HG02678 (cell line): ENCODE data around the gene RASIP1.
"Not testable (repeated sequence)": the region's sequence is repeated elsewhere in the genome, so short reads cannot be mapped to it uniquely, and the experiment has no call there.

Experiments
- ATAC-seq: cut with Tn5 transposase; IDR thresholded peaks from one replicate; pipeline ENCODE4 v1.9.1; 2021; ENCODE audit warnings: mild to moderate bottlenecking, moderate library complexity; ENCODE audit not compliant: unreplicated experiment

RASIP1 gene, protein sequence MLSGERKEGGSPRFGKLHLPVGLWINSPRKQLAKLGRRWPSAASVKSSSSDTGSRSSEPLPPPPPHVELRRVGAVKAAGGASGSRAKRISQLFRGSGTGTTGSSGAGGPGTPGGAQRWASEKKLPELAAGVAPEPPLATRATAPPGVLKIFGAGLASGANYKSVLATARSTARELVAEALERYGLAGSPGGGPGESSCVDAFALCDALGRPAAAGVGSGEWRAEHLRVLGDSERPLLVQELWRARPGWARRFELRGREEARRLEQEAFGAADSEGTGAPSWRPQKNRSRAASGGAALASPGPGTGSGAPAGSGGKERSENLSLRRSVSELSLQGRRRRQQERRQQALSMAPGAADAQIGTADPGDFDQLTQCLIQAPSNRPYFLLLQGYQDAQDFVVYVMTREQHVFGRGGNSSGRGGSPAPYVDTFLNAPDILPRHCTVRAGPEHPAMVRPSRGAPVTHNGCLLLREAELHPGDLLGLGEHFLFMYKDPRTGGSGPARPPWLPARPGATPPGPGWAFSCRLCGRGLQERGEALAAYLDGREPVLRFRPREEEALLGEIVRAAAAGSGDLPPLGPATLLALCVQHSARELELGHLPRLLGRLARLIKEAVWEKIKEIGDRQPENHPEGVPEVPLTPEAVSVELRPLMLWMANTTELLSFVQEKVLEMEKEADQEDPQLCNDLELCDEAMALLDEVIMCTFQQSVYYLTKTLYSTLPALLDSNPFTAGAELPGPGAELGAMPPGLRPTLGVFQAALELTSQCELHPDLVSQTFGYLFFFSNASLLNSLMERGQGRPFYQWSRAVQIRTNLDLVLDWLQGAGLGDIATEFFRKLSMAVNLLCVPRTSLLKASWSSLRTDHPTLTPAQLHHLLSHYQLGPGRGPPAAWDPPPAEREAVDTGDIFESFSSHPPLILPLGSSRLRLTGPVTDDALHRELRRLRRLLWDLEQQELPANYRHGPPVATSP

DNA sequence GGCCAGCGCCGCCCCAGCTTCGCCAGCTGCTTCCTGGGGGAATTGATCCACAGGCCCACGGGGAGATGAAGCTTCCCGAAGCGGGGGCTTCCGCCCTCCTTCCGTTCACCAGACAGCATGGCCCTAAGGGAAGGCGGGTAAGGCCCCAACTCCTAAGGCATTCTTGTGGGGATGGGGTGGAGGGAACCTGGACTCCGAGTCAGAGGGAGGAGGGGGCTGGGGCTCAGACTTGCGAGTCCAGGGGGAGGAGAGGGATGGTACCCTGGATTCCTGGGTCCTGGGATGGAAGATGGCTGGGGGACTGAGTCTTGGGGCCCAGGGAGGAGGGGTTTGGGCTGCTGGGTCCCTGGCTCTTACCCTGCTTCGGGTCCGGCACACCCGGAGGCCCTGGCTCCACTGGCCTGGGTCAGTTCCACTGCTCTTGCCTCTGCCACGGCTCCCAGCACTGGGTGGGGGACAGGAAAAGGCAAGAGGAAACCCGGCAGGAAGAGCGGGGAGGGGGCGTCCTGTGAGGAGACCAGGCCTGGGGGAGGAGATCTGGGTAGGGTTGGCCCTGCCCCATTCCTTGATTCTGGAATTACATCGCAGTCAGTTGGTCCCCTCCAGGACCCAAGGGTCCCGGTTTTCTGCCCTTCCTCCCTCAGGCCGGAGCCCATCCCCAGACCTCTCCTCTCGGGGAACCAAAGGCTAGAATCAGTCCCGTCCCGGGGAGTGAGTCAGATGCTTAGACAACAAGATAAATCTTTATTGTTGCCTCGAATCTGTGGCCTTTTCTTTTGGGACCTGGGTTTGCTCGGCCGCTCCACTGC is at the start of gene RASIP1:
RASIP1 (minus strand) TSS at position 447 of the 809 bp plus-strand sequence; CDS start at position 119, 328 bp downstream.
- no peak for ATAC-seq

DNA sequence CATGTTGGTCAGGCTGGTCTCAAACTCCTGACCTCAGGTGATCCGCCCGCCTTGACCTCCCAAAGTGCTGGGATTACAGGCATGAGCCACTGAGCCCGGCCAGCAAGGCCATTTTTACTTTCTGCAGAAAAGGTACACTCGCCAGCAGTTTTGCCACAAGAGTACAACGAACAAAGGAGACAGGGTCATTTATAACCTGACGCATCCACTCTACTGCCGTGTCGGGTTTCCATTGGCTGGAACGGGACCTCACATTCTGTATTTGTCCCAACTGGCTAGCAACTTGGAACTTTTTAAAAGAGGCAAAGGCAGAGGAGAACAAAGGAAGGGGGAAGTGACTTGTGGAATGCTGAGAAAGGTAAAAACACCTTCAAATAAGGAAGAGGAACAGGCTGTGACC is 46.9 kb upstream of the RASIP1 start:
- ATAC-seq: not testable (repeated sequence)

DNA sequence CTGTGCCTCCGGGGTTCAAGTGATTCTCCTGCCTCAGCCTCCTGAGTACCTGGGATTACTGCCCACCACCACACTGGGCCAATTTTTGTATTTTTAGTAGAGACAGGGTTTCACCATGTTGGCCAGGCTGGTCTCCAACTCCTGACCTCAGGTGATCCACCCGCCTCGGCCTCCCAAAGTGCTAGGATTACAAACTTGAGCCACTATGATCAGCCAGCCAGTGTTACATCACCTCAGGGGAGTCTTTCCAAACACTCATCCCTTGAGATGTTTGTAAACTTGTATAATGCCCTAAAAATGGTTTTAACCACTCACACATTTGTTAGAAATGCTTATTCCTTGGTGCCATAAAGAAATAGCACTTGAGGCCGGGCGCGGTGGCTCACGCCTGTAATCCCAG is 46.0 kb upstream of the RASIP1 start:
- not testable (repeated sequence) for ATAC-seq

DNA sequence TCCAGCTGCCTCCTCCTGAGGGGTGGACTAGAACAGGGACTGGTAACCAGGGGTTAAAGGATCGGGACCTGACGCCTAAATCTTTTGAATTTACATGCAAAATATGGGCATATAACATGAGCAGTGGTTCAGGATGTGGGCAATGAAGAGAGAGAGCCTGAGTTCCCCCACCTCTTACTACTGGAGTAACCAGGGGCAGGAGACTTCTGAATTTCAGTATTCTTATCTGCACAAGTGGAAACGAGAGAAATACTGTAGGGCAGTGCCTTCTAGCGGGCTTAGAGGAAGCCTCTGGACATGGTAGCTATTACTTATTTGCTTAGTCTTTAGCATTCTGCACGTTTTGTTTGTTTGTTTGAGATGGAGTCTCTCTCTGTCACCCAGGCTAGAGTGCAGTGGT is 44.1 kb upstream of the RASIP1 start:
- no peak for ATAC-seq

DNA sequence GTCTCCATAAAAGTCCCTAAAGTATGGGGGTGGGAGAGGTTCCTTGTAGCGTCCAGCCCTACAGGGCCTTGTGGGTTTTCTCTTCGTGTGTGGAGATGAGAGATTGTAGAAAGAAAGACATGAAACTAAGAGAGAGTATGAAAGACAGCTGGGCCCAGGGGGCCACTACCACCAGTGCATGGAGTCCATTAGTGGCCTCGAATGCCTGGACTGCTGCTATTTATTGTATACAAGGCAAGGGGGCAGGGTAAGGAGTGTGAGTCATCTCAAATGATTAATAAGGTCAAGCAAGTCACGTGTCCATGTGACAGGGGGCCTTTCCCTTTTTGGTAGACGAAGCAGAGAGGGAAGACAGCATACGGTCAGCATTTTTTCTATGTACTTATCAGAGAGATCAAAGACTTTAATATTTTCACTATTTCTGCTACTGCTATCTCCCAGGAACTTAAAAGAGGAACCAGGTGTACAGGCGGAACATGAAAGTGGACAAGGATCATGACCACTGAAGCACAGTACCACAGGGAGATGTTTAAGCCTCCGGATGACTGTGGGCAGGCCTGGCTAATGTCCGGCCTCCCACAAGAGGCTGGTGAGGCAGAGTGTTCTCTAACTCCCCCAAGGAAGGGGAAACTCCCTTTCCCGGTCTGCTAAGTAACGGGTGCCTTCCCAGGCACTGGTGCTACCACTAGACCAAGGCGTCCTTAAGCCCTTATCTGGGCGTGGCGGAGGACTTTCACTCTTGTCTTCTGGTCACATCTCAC is 40.4 kb upstream of the RASIP1 start:
- no peak for ATAC-seq

DNA sequence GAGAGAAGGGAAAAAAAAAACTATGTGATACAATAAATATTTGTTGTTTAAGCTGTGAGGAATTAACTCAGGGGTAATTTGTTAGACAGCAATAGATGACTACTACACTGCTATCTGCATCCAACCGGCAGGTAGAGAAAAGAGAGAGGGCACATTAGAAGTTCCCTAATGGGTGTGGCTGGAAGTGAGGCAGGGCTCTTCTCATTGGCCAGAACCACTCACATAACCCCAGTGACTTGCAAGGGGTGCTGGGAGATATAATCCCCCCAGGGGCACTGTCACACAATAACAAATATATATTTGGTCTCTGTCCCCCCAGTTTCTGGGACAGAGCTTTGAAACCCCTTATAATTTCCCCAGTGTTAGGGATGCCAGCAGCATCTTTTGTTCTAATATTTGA is 39.2 kb upstream of the RASIP1 start:
- ATAC-seq: no peak

DNA sequence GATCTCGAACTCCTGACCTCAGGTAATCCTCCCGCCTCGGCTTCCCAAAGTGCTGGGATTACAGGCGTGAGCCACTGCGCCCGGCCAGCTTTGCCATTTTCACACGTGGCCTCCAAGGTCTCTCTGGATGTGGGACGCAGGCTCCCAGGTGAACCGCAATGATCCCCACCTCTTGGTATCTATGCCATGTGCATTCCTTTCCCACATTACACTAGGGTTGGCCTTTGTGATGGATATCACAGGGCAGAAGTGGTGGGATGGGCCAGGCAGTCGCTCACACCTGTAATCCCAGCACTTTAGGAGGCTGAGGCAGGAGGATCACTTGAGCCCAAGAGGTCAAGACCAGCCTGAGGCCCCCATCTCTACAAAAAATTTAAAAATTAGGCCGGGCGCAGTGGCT is 37.3 kb upstream of the RASIP1 start:
- ATAC-seq: no peak

DNA sequence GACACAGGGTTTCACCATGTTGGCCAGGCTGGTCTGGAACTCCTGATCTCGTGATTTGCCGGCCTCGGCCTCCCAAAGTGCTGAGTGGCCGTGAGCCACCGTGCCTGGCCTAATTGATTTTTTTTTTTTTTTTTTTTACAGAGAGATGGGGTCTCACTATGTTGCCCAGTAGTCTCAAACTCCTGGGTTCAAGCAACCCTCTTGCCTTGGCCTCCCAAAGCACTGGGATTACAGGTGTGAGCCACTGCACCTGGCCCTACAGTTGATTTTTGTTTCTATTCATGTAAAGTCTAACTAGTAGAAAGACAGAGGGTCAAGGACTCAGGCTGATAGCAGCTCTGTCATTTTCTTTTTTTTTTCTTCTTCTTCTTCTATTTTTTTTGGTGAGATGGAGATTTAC is 36.7 kb upstream of the RASIP1 start:
- no peak for ATAC-seq

DNA sequence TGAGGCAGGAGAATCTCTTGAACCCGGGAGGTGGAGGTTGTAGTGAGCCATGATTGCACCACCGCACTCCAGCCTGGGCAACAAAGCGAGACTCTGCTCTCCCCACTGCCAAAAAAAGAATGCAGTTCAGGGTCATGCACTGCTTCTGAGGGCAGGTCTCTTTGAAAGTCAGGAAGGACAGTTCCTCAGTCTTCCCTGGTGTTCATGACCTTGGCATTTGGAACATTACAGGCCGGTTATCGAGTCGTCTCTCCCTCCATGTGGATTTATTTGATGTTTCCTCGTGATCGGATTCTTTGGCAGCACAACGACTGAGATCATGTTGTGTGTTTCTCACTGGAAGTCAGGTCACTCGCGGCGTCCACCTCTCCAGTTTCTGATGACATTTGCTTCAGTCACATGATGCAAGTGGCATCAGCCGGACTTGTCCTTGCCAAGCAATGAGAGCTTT is 32.1 kb upstream of the RASIP1 start:
- ATAC-seq: no peak

DNA sequence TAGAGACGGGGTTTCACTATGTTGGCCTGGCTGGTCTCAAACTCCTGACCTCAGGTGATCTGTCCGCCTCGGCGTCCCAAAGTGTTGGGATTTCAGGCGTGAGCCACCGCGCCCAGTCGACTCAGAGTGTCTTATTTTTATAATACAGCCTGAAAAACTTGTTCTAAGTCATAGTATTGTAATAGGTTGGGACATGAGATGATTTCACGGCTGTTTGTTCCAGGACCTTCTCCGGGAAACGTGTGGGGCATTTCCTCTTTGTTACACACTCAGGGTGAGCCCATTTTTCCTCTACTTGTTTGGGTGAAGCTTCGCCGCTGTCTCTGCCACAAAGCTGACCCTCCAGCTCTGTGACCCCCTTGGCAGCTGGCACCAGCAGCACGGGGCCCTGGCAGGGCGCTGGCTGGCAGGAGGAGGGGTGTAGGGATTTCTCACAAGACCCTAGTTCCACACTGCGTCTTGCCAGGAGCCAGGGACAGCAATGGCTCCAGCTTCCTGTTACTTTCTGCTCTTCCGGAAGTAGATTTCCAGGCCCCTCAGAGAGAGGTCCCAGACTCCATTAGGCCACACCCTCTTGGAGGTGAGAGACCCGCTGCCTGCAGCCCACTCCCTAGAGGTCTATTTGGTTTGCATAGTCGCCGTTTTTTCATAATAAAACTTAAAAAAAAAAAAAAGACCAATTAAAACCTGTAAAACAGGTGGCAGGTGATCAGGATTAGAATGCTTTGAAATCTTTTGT is 30.5 kb upstream of the RASIP1 start:
- no peak for ATAC-seq

DNA sequence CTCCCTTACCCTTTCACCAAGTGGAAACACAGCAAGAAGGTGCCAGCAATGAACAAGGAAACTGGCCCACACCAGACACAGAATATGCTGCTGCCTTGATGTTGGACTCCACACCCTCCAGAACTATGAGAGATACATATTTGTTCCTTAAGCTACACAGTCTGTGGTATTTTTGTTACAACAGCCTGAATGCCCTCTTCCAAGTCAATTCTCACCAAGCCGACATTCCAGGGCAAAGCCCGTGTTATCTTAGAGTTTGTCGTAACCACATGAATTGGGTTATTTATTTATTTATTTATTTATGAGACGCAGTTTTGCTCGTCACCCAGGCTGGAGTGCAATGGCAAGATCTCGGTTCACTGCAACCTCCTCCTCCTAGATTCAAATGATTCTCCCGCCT is 29.9 kb upstream of the RASIP1 start:
- no peak for ATAC-seq

DNA sequence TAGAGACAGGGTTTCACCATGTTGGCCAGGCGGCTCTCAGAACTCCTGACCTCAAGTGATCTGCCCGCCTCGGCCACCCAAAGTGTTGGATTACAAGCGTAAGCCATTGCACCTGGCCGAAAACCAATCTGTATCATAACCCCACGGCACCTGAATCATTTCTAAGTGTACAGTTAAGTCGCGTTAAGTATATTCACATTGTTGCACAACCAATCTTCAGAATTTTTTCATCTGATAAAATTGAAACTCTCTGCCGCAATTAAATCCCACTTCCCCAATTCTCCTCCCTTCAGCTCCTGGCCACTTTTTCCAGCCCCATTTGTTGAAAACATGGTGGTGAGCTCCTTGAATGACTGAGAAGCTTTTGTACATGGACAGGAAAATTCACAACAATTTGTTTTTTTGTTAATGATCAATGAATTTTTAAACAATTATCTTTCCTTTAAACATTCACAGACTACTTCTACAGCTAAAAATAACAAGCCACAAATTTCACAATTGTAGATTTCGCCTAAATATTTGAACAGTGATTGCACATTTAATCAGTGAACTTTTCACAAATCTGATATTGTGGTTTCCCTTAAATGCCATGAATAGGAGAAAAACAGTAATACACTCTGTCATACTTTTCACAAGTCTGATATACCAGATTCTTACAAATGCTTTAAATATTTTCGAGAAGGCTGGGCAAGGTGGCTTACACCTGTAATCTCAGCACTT is 28.7 kb upstream of the RASIP1 start:
- ATAC-seq: no peak

DNA sequence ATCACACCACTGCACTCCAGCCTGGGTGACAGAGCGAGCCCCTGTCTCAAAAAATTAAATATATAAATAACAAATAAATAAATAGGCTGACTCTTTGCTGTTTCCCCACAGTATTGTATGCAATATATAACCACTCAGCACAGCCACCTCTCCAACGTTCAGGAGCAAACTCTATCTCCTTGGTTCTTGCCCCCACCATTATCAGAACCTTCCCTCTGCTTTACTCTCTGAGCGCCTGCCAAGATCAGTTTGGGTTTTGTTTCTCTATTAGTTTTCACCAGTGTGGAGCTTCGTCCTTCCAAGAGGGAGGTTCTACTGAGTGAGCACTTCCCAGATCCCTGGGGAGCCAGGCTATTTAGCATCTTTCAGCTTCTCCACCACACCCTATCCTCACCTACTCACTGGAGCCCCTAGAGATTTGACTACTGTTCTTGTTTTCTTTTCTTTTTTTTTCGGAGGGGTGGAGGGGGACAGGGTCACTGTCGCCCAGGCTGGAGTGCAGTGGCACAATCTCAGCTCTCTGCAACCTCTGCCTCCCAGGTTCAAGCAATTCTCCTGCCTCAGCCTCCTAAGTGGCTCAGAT is 27.9 kb upstream of the RASIP1 start:
- ATAC-seq: not testable (repeated sequence)

DNA sequence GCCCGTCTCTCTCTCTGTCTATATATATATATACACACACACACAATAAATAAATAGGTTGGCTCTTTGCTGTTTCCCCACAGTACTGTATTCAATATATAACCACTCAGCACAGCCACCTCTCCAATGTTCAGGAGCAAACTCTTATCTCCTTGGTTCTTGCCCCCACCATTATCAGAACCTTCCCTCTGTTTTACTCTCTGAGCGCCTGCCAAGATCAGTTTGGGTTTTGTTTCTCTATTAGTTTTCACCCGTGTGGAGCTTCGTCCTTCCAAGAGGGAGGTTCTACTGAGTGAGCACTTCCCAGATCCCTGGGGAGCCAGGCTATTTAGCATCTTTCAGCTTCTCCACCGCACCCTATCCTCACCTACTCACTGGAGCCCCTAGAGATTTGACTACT is 25.4 kb upstream of the RASIP1 start:
- not testable (repeated sequence) for ATAC-seq

DNA sequence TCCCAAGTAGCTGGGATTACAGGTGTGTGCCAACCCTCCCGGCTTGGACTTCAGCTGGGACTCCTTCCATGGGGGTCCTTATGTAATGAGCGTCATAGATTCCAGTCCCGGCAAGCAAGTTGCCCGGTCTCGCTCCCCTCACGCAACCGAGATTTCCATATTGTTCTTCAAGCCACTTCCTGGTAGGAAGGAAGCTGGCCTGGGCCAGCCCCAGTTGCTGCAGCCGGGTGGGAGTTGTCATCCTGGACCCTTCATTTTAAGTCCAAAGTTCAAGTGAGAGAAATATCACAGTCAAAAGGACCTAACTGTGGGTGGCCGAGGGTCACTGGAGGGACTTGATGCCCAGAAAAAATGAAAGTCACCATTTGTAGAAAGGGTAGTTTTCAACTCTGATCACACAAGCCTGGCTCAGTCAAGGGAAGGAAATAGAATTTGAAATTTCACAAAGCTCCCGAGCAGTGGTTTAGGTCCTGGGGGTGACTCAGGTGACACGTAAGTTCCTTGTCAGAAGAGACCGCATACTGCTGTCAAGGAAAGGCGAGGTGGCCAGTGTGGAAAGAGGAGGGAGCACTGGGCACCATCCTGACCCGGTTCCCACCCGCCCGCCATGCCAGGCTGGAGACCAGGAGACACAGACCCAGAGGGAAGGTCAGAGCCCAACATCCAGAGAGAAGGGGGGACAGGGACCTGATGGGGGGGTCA is 20.2 kb upstream of the RASIP1 start:
- no peak for ATAC-seq

DNA sequence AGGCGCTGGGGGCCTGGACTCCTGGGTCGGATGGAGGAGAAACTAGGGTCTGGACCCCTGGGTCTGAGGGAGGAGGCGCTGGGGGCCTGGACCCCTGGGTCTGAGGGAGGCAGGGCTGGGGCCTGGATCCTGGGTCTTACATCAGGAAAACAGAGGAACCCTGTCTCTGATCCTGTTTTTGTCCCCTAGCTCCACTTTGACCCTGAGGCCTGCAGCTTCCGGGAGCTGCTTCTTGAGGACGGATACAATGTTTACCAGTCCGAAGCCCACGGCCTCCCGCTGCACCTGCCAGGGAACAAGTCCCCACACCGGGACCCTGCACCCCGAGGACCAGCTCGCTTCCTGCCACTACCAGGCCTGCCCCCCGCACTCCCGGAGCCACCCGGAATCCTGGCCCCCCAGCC is 17.3 kb upstream of the RASIP1 start:
- ATAC-seq: no peak

DNA sequence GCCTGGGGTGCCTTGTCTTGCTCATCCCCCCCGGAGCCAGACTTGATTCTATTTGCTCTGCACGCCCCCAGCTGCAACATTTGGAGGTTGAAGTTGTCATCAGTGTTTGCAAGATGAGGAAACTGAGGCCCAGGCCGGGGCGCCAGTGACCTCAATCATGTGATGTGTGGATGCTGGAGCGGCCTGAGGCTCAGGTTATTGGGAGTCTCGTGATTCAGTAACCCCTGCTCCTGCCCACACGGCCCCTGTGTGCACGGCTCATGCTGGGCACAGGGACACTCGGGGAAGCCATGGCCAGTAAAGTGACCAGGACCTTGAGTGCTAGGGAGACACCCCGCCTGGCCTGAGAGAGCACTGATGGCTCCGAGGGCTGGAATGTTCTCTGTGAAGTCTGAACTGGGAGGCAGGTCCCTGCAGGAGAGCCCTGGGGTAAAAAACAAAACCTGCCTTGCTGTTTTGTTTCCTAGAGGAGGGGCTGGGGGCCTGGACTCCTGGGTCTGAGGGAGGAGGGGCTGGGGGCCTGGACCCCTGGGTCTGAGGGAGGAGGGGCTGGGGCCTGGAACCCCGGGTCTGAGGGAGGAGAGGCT is 16.8 kb upstream of the RASIP1 start:
- no peak for ATAC-seq
